ENCODE measurements around the gene ARMC5.
"Not testable (repeated sequence)": the region's sequence is repeated elsewhere in the genome, so short reads cannot be mapped to it uniquely, and the experiment has no call there.

Gene ARMC5

GRCh38 chr16:31429796-31430195 is 29.5 kb upstream of the ARMC5 start:
- ChIA-PET CTCF (interaction anchor here (1.2 to 8.1 kb wide), 5 partner anchors 10 to 288 kb away, joined by 3 to 44 read pairs (median 5); partner anchors contain the start of gene ZNF843), POLR2A (no interaction called here)
- no peak for TF ChIP-seq CTCF (IDR thresholded peaks at IDR 0.05; ENCODE audit: control extremely low read depth, extremely low read depth, low read depth, missing control alignments)
- DNase-seq (ENCODE audit: extremely low spot score): no peak

- TF ChIP-seq CTCF (IDR thresholded peaks at IDR 0.05; ENCODE audit: control extremely low read depth, extremely low read depth, low read depth, missing control alignments): no peak
- ChIA-PET POLR2A (no interaction called here), CTCF (interaction anchor here (0.7 to 8.1 kb wide), 7 partner anchors 9 to 288 kb away, joined by 3 to 44 read pairs (median 5); partner anchors contain the start of gene ZNF843)
- no peak for DNase-seq (ENCODE audit: extremely low spot score)
Observed at GRCh38 chr16:31430380-31431052, 28.8 kb upstream of the ARMC5 start.

- TF ChIP-seq CTCF (IDR thresholded peaks at IDR 0.05; ENCODE audit: control extremely low read depth, extremely low read depth, low read depth, missing control alignments): no peak
- POLR2A ChIA-PET: interaction anchor here (0.6 kb wide), 1 partner anchor 11 kb away, joined by 3 read pairs; no protein-coding TSS in a partner anchor
- CTCF ChIA-PET: no interaction called here
- DNase-seq (ENCODE audit: extremely low spot score): no peak
Observed at GRCh38 chr16:31435341-31436220, 23.7 kb upstream of the ARMC5 start.

GRCh38 chr16:31436221-31437045 is 22.9 kb upstream of the ARMC5 start:
- DNase-seq (ENCODE audit: extremely low spot score): no peak
- ChIA-PET CTCF (interaction anchor here (0.9 kb wide), 1 partner anchor 12 kb away, joined by 3 read pairs; no protein-coding TSS in a partner anchor), POLR2A (interaction anchor here (0.5 kb wide), 1 partner anchor 227 kb away, joined by 6 read pairs; no protein-coding TSS in a partner anchor)
- no peak for TF ChIP-seq CTCF (IDR thresholded peaks at IDR 0.05; ENCODE audit: control extremely low read depth, extremely low read depth, low read depth, missing control alignments)

- POLR2A ChIA-PET: interaction anchor here (1.1 kb wide), 1 partner anchor 258 kb away, joined by 7 read pairs; the partner anchor contains the start of gene FUS
- no peak for DNase-seq (ENCODE audit: extremely low spot score)
- TF ChIP-seq CTCF (IDR thresholded peaks at IDR 0.05; ENCODE audit: control extremely low read depth, extremely low read depth, low read depth, missing control alignments): no peak
- CTCF ChIA-PET: interaction anchor here (3.1 to 8.2 kb wide), 2 partner anchors 8 to 20 kb away, joined by 10 to 105 read pairs; partner anchors contain the start of gene ARMC5
Observed at GRCh38 chr16:31438414-31438813, 20.9 kb upstream of the ARMC5 start.

- not testable (repeated sequence) for DNase-seq (ENCODE audit: extremely low spot score)
- ChIA-PET POLR2A (interaction anchor here (1.1 kb wide), 1 partner anchor 259 kb away, joined by 7 read pairs; the partner anchor contains the start of gene FUS), CTCF (interaction anchor here (2.6 to 8.2 kb wide), 3 partner anchors 9 to 56 kb away, joined by 8 to 105 read pairs (median 10); partner anchors contain the start of gene ARMC5)
Observed at GRCh38 chr16:31439023-31439422, 20.3 kb upstream of the ARMC5 start.
